ENCODE measurements around the gene TBCA. TPM values are rescaled to one million over a fixed set of nuclear protein-coding genes. Genes with fewer than 3 reads are reported as not detected.

Gene TBCA
- total RNA-seq, 2 experiments from 2014 or later, result 174 to 268 TPM

DNA sequence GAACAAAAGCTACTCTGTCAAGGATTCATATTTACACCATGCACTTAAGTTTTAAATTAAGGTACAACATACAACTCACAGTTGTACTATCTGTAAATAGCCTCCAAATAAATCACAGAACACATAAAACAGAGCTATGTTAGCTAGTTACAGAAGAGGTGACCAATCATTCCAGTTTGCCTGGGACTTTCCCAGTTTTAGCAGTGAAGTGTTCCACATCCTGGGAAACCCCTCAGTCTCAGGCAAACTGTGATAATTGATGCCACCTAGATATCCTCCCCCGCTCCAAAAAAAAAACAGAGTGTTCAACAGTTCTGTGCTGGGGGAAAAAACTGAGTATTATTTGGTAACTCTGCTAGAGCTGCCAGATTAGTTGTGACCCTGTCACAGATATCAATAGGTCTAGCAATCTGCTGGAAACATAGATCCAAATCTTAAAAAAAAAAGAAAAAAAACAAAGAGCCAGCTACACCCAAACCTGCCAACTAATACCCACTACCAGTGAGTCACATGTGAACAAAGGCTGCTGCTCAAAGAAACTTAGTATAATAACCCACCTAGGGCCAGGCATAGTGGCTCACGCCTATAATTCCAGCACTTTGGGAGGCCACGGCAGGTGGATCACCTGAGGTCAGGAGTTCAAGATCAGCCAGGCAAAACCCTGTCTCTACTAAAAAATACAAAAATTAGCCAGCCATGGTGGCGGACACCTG, 5.7 kb downstream of the TBCA start:
- peaks cover 82% of the 10 kb centered on the region for H3K36me3 ChIP-seq (ENCODE audit: insufficient read depth, low read length)
- H3K27ac ChIP-seq (ENCODE audit: low read depth, low read length, poor library complexity, severe bottlenecking), result no peak overlapping the region
- peaks cover 25% of the 10 kb centered on the region for H4K20me1 ChIP-seq (ENCODE audit: insufficient read depth, low read length)
- TF ChIP-seq, protein P1, sequence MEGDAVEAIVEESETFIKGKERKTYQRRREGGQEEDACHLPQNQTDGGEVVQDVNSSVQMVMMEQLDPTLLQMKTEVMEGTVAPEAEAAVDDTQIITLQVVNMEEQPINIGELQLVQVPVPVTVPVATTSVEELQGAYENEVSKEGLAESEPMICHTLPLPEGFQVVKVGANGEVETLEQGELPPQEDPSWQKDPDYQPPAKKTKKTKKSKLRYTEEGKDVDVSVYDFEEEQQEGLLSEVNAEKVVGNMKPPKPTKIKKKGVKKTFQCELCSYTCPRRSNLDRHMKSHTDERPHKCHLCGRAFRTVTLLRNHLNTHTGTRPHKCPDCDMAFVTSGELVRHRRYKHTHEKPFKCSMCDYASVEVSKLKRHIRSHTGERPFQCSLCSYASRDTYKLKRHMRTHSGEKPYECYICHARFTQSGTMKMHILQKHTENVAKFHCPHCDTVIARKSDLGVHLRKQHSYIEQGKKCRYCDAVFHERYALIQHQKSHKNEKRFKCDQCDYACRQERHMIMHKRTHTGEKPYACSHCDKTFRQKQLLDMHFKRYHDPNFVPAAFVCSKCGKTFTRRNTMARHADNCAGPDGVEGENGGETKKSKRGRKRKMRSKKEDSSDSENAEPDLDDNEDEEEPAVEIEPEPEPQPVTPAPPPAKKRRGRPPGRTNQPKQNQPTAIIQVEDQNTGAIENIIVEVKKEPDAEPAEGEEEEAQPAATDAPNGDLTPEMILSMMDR (conservative IDR thresholded peaks at IDR 0.05; ENCODE audit: low read length), result no peak
- no peak for TF ChIP-seq EZH2phosphoT487 (IDR thresholded peaks at IDR 0.05; ENCODE audit: borderline replicate concordance, low read depth, low read length)
- ChIA-PET POLR2A (interaction anchor here (0.7 kb wide), 1 partner anchor 43 kb away, joined by 9 read pairs; no protein-coding TSS in a partner anchor), CTCF (ENCODE audit: unreplicated experiment) (no interaction called here)
- H3K79me2 ChIP-seq (ENCODE audit: insufficient read depth, low read depth, low read length), result peaks cover 99% of the 10 kb centered on the region
- H3K4me3 ChIP-seq (ENCODE audit: low read depth, low read length, poor library complexity, severe bottlenecking), result no peak overlapping the region
- no peak overlapping the region for H2AFZ ChIP-seq (ENCODE audit: low read length)
- BruUV-seq (replicated peaks), result no TSS peak
- H3K9me2 ChIP-seq (ENCODE audit: insufficient read depth, low read length), result no peaks in the 10 kb centered on the region
- intact Hi-C loops (cut with micrococcal nuclease; ENCODE audit: unreplicated experiment), result loop anchor here (10.0 kb wide), 2 partner anchors 344 to 1744 kb away; partner anchors contain the start of gene HOMER1
- DNase-seq (ENCODE audit: low spot score), result no peak
- H3K9me3 ChIP-seq (ENCODE audit: low read length), result peaks cover 4% of the 10 kb centered on the region; the same call in 1 of the 2 replicates
- no peak overlapping the region for H3K4me2 ChIP-seq (ENCODE audit: low read length)
- H3K4me1 ChIP-seq (ENCODE audit: insufficient read depth, low read length, poor library complexity, severe bottlenecking), result peaks cover 23% of the 10 kb centered on the region

DNA sequence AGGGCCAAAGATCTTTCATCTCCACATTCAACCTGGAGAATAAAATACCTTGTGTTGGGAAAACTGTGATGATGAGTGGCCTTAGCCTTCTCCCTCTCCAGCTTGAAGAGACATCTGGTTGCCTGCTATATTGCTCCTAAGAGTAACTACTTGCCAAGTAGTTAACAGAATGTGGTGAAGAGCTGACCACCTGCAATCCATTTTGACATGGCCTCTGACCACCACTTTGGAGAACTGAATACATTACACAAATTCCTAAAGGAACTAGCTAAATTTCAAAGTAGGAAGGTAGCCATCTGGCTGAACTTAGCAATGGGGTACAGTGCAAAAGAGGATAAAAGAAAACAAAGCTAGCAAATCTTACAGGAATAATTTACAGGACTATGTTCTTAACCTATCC, 7.2 kb downstream of the TBCA start:
- Histone ChIP-seq H2AFZ (ENCODE audit: low read length) (no peak overlapping the region), H3K4me2 (ENCODE audit: low read length) (no peak overlapping the region), H3K4me1 (ENCODE audit: insufficient read depth, low read length, poor library complexity, severe bottlenecking) (peaks cover 15% of the 10 kb centered on the region), H3K9me2 (ENCODE audit: insufficient read depth, low read length) (no peaks in the 10 kb centered on the region), H3K9me3 (ENCODE audit: low read length) (peaks cover 14% of the 10 kb centered on the region; the same call in 1 of the 2 replicates), H4K20me1 (ENCODE audit: insufficient read depth, low read length) (peaks cover 13% of the 10 kb centered on the region), H3K79me2 (ENCODE audit: insufficient read depth, low read depth, low read length) (peaks cover 99% of the 10 kb centered on the region), H3K4me3 (ENCODE audit: low read depth, low read length, poor library complexity, severe bottlenecking) (no peak overlapping the region), H3K36me3 (ENCODE audit: insufficient read depth, low read length) (peaks cover 92% of the 10 kb centered on the region), H3K27ac (ENCODE audit: low read depth, low read length, poor library complexity, severe bottlenecking) (no peak overlapping the region)
- ChIA-PET CTCF (ENCODE audit: unreplicated experiment) (no interaction called here), POLR2A (interaction anchor here (0.6 kb wide), 1 partner anchor 21 kb away, joined by 3 read pairs; no protein-coding TSS in a partner anchor)
- BruUV-seq (replicated peaks), result no TSS peak
- no peak for TF ChIP-seq EZH2phosphoT487 (IDR thresholded peaks at IDR 0.05; ENCODE audit: borderline replicate concordance, low read depth, low read length)
- TF ChIP-seq, protein P1 (conservative IDR thresholded peaks at IDR 0.05; ENCODE audit: low read length), result no peak
- DNase-seq (ENCODE audit: low spot score), result no peak
- intact Hi-C loops (cut with micrococcal nuclease; ENCODE audit: unreplicated experiment), result no loop called here

DNA sequence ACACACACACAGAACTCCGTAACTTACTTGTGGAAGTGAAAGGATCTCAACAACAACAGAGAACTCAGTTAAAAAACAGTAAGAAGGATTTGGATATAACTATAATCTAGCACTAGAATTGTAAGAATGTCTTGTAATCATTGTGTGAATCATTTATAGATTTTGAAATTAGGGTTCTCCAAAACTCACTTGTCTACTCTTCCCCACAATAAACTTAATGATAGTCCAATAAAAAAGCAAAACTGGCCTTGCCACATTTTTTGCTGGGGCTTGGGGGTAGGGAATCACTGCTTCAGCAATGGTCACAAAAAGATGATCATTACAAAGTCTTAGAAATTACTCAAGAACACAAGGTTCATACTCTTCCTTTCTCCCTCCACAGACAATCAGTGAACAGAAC, 8.8 kb downstream of the TBCA start:
- intact Hi-C loops (cut with micrococcal nuclease; ENCODE audit: unreplicated experiment), result no loop called here
- no peak overlapping the region for H2AFZ ChIP-seq (ENCODE audit: low read length)
- BruUV-seq (replicated peaks), result no TSS peak
- CTCF ChIA-PET (ENCODE audit: unreplicated experiment), result no interaction called here
- TF ChIP-seq EZH2phosphoT487 (IDR thresholded peaks at IDR 0.05; ENCODE audit: borderline replicate concordance, low read depth, low read length), result no peak
- TF ChIP-seq, protein P1 (conservative IDR thresholded peaks at IDR 0.05; ENCODE audit: low read length), result no peak
- POLR2A ChIA-PET, result interaction anchor here (1.1 kb wide), 1 partner anchor 13 kb away, joined by 3 read pairs; no protein-coding TSS in a partner anchor
- no peak overlapping the region for H3K27ac ChIP-seq (ENCODE audit: low read depth, low read length, poor library complexity, severe bottlenecking)
- no peak overlapping the region for H3K4me2 ChIP-seq (ENCODE audit: low read length)
- no peaks in the 10 kb centered on the region for H4K20me1 ChIP-seq (ENCODE audit: insufficient read depth, low read length)
- no peak overlapping the region for H3K4me3 ChIP-seq (ENCODE audit: low read depth, low read length, poor library complexity, severe bottlenecking)
- H3K36me3 ChIP-seq (ENCODE audit: insufficient read depth, low read length), result peaks cover 89% of the 10 kb centered on the region
- no peaks in the 10 kb centered on the region for H3K4me1 ChIP-seq (ENCODE audit: insufficient read depth, low read length, poor library complexity, severe bottlenecking)
- peaks cover 21% of the 10 kb centered on the region; the same call in 1 of the 2 replicates for H3K9me3 ChIP-seq (ENCODE audit: low read length)
- DNase-seq (ENCODE audit: low spot score), result no peak
- H3K79me2 ChIP-seq (ENCODE audit: insufficient read depth, low read depth, low read length), result peaks cover 97% of the 10 kb centered on the region
- no peaks in the 10 kb centered on the region for H3K9me2 ChIP-seq (ENCODE audit: insufficient read depth, low read length)
